GOT3 (cell line): Measurements from ENCODE around the gene ECEL1.
"Not testable (repeated sequence)": the region's sequence is repeated elsewhere in the genome, so short reads cannot be mapped to it uniquely, and the experiment has no call there.

Experiments used
- DNase-seq: peaks from one replicate; lab custom pipeline; 2025; ENCODE audit warnings: mixed read lengths; lab: John Stamatoyannopoulos, UW

Gene ECEL1

DNA sequence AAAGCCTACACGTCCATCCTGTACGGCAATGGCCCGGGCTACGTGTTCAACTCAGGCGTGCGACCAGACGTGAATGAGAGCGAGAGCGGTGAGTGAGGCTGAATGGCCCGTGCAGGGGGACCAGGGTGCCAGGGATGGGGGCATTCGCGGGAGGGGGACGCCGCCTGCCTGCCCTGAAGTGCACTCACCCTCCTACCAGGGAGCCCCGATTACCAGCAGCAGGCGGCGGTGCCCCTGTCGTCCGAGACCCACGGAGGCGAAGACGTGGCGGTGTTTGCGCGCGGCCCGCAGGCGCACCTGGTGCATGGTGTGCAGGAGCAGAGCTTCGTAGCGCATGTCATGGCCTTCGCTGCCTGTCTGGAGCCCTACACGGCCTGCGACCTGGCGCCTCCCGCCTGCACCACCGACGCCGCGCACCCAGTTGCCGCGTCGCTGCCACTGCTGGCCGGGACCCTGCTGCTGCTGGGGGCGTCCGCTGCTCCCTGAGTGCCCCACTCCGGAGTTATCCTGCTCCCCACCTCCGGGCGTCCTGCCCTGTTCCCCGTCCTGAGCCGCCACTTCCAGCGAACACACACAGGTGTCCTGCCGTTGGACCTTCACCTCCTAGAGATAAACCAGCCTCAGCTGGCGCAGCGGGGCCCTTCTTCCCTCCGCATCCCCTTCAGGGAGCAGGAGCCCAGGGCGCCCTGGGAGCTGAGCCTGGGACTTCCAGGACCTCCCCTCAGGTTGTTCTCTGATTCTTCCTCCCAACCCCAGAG lies 28.8 kb downstream of the ECEL1 start:
- DNase-seq: no peak

DNA sequence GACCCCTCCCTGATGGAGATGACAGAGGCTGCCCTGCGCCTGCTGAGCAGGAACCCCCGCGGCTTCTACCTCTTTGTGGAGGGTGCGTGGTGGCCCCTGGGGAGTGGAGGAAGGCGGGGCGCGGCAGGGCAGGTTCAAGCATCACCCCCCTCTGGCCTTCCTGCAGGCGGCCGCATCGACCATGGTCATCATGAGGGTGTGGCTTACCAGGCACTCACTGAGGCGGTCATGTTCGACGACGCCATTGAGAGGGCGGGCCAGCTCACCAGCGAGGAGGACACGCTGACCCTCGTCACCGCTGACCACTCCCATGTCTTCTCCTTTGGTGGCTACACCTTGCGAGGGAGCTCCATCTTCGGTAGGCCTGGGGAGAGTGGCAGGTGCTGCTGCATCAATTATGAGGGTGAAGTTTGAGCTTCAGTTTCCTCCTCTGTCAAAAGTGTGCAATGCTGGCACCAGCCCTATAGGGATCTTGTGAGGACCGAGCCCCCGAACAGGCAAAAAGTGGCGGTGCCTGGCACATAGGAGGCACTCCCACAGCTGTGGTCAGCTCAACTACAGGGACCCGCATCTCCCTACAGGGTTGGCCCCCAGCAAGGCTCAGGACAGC lies 29.5 kb downstream of the ECEL1 start:
- no peak for DNase-seq

DNA sequence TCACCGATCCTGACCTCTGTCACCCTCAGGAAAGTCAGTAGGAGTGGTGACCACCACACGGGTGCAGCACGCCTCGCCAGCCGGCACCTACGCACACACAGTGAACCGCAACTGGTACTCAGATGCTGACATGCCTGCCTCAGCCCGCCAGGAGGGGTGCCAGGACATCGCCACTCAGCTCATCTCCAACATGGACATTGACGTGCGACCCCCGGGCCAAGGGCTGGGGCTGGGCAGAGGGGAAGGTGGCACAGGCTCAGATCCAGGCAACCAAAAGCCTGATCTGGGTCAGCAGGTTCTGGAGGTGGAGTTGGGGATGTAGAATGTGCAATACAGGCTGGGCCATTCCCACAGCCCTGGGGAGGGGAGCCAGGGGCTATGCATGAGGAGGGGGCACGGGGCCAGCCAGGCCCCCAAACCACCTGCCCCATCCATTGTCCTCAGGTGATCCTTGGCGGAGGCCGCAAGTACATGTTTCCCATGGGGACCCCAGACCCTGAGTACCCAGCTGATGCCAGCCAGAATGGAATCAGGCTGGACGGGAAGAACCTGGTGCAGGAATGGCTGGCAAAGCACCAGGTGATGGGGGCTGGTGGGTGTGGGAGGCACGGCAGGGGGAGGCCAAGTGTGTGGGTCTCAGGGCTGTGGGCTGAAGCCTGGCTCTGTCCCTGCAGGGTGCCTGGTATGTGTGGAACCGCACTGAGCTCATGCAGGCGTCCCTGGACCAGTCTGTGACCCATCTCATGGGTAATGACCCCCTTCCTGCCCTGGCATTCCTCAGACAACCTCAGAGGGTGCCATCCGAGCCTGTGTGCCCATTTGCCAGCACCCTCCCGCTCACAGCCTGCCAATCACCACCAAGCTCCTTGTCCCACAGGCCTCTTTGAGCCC lies 30.3 kb downstream of the ECEL1 start:
- no peak for DNase-seq

- no peak for DNase-seq
Observed at GRCh38 chr2:232456296-232457120, 31.1 kb downstream of the ECEL1 start.

- DNase-seq: no peak
Observed at GRCh38 chr2:232455426-232456255, 32.0 kb downstream of the ECEL1 start, which contains the start of gene ALPI. Gene ALPI (plus strand): TSS chr2:232456153. CDS start chr2:232456200, 47 bp downstream.

DNA sequence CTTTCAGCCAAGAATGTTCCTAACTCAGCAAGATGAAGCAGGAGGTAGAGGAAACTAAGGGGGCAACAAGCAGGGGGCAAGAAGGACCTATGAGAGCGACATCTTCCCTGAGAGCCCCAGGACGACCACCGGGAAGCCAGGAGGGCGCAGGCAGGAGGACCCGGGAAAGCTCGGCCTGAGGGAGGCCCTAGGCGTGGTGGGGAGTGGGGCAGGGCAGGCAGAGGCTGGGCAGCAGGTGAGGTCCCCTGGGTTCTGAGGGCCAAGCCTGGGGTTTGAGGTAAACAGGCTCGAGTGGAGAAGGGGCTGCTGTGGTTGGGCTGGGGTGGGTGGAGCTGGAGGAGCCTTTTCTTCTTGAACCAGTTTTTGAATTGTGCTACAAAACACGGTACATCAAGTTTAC lies 33.0 kb downstream of the ECEL1 start:
- no peak for DNase-seq

DNA sequence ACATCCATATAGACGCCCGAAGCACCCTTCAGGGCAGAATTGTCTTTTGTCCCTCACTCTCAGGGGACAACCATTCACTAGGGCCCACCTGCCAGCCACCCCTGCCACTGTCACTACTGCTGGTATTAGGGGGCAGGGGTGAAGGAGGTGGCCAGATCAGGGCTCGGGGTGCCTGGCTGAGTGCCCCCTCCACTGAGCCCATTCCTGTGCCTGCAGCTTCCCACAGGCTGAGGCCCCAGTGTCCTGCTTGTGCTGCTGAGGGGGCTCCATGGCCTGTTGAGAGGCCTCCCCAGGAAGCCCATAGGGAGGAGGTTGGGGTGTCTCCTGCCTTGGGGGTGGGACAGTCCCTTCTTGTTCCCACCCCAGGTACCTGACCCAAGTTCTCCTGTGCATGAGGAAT lies 36.0 kb downstream of the ECEL1 start:
- DNase-seq: not testable (repeated sequence)

- DNase-seq: no peak
Observed at GRCh38 chr2:232449964-232450363, 37.7 kb downstream of the ECEL1 start.

DNA sequence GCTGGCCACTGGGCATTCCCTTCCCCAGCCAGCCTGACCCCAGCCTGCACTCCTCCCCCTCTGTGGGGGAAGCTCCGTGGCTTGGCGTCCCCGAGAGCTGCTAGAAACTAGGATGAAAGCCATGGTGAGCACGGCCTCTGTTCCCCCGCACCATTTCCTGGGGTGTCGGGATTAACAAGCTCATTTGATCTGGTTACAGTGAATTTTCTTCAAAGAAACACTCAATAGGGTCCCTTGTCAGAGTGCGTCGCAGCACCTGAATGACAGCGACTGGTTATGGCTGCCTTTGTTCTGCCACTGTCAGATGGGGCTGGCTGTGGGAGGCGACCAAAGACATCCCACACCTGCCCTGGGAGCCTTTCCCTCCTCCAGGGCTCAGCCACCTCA lies 39.3 kb downstream of the ECEL1 start:
- no peak for DNase-seq

GRCh38 chr2:232447638-232448303 lies 39.9 kb downstream of the ECEL1 start:
- DNase-seq: no peak

DNA sequence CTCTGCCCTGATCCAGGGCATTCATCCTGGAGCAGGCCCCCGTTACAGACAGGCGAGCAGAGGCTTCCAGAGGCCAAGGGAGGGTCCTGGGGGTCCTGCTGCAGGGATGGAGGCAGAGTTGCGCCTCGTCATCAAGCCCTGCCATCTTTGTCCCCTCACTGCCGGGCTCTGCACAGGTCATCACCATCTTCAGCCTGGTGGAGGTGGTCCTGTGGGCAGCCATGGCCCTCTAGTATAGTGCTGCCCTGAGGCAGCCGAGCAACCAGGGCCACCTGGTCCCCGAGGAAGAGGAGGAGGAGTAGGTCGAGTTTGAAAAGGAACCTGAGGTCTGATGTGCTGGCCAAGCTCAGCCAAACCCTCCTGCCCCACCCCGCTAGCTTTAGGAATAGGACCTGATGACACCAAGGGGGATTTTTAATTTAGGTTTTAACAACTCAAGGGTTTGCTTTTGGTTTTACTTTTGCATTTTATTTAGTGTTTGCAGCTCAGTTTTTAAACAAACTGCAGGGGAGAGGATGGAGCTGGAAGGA lies 40.5 kb downstream of the ECEL1 start:
- DNase-seq: no peak

DNA sequence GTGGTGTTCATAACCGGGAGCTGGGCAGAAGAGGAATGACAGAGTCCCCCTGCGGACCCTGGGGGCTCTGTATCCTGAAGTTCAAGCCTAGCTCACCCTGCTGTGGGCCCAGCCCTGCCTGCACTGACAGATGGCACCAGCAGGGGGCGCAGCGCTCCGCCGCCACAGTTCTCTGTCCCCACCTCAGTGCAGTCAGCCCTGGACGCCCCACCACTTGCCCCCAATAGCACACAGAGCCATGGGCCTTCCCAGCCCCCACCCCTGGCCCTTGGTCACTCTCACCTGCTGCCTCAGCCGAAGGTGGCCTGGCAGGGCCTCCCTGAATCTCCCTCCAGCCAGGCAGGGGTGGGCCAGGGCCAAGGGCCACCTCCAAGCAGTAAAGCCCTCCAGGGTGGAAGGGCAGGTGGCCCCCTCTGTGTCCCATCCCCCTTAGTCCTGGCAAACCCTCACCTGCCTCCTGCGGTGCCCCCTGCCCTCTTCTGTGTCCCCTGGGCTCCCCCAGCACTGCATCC lies 41.3 kb downstream of the ECEL1 start:
- DNase-seq: not testable (repeated sequence)

DNA sequence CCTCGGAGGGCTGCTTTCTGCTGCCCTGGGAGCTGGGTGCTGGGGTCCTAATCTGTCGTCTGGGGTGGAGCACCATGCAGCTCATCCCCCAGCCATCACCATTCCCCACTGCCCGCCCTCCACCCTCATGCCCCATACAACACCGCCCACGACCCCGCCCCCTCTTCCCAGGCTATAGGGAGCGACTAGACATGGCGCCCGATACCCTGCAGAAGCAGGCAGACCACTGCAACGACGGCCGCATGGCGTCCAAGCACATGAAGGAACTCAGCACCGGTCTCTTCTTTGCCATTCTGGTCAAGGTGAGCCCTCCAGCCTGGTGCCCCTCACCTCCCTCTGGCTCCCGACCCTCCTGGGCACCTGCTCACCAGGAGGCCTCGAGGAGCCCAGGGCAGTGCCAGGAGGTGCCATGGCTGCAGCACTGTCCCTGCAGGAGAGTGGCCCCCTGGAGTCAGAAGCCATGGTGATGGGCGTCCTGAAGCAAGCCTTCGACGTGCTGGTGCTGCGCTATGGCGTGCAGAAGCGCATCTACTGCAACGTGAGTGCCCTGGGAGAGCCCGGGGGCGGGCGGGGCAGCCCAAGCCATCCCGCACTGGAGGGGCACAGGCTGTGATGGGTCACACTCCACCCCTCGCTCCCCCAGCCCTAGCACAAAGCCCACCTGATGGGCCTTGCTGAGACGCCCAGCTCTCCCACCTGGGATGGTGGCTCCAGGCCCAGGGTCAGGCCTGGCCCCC lies 42.3 kb downstream of the ECEL1 start:
- DNase-seq: not testable (repeated sequence)

DNA sequence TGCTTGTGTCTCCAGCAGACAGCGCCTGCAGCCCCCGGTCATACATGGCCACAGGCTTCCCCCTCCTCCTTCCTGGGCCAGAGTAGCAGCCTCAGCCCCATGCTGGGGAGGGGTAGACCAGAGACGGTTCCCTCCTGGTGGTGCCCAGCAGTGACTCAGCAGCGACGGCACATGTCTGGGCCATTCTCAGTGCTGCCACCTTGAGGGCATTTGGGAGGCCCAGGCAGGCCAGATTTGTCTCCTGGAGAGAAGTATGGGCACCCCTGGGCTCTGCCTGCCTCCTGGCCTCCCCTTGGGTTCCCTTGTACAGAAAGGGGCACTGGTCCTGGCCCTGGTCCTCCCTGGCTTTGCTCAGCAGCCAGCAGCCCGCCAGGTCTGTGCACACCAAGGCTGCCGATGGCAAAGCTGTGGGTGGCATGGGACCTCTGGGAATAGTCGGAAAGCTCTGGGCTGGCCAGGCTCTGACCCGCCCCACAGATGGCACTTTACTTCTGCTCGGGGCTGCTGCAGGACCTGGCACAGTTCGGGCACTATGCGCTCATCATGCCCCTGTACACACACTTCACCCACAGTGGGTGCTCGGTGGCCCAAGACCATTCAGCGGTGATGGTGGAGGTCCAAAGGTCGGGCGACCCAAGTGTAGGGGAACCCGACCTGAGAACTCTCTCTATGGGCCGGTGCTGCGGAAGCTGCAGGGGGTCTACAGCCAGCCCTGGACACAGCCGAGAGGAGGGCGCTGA lies 43.1 kb downstream of the ECEL1 start:
- no peak for DNase-seq

- DNase-seq: not testable (repeated sequence)
Observed at GRCh38 chr2:232443669-232444408, 43.8 kb downstream of the ECEL1 start.

DNA sequence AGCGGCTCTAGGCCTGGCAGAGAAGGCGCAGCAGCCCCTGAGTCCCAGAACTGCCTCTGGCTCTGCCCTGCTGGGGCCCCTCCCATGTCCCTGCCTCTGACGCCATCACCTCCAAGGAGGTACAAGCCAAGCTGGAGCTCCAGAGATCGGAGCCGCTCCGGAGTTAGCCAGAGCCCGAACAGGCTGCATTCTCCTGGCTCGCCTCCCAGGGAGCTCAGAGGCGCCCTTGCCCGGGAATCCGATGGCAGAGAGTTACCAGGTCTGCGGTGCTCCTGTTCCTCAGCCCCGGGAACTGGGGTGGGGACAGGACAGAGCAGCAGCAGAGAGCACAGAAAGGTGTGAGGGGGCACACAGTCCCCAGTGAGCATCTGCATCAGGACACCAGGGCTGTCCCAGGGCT lies 44.6 kb downstream of the ECEL1 start:
- DNase-seq: not testable (repeated sequence)

GRCh38 chr2:232442431-232442830 lies 45.2 kb downstream of the ECEL1 start:
- DNase-seq: not testable (repeated sequence)

DNA sequence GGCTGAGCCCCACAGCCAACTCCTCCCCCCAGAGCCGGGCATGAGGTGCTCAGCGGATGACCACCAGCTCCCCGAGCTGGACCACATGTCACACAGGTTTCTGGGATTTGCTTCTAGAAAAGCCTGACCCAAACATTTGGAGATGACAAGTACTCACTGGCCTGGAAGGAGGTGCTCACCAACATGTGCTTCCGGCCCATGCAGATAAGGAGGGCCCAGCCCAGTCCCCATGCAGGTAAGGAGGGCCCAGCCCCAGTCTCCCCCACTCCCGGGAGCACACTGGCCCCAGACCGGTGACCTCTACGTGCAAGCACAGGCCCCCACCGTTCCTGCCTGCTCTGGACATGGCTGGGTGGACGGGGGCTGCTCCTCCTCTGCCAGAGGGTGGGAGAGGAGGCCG lies 45.7 kb downstream of the ECEL1 start:
- not testable (repeated sequence) for DNase-seq
